Tibial artery (tissue), 4 donors: ENCODE results near the gene ECM1.

Source experiments
- DNase-seq, 2 donors: peaks; one replicate each; pipeline ENCODE4 v3.0.0-alpha.2; 2019
- H3K27ac ChIP-seq, 2 donors: fragments of 200-600 bp; sonication (generic) in 1 of 2; 1 replicate in 1 of 2; 2 replicates in 1 of 2; pipeline ENCODE4 v1.5.1; 2018 to 2019; ENCODE audit warnings: mild to moderate bottlenecking in 1 of 2
- H3K27me3 ChIP-seq, 2 donors: fragments of 200-600 bp; sonication (generic) in 1 of 2; one replicate each; pipeline versions ENCODE4 v1.5.1 to v1.6.0; 2016 to 2019
- H3K36me3 ChIP-seq, 3 donors: fragments of 200-600 bp; sonication (generic) in 2 of 3; one replicate each; pipeline ENCODE4 v1.5.1; 2016 to 2019; ENCODE audit warnings: mild to moderate bottlenecking in 2 of 3
- H3K4me1 ChIP-seq, 4 donors: fragments of 200-600 bp; sonication (generic) in 2 of 4; 1 replicate in 3 of 4; 2 replicates in 1 of 4; pipeline ENCODE4 v1.5.1; 2016 to 2019
- H3K4me3 ChIP-seq, 2 donors: fragments of 200-600 bp; sonication (generic) in 1 of 2; 1 replicate in 1 of 2; 2 replicates in 1 of 2; pipeline ENCODE4 v1.5.1; 2018 to 2019; ENCODE audit warnings: mild to moderate bottlenecking in 2 of 2
- H3K9me3 ChIP-seq, 3 donors: fragments of 200-600 bp; sonication (generic) in 1 of 3; one replicate each; pipeline ENCODE4 v1.5.1; 2016 to 2019
- intact Hi-C: fragments of 100-400 bp; cut with DNase I; formaldehyde crosslinking; loops from one replicate; pipeline ENCODE4 v1.15.0; 2023; ENCODE audit warnings: low total_unique reads
- TF ChIP-seq, protein P1 (sequence below), 2 experiments: fragments of 200-600 bp in 1 of 2; fragments of 450-650 bp in 1 of 2; IDR thresholded peaks; one replicate each; pipeline ENCODE4 v1.5.1; 2017 to 2019; ENCODE audit warnings: antibody characterized with exemption in 2 of 2, mild to moderate bottlenecking in 1 of 2, moderate library complexity in 1 of 2

ECM1 gene

DNA sequence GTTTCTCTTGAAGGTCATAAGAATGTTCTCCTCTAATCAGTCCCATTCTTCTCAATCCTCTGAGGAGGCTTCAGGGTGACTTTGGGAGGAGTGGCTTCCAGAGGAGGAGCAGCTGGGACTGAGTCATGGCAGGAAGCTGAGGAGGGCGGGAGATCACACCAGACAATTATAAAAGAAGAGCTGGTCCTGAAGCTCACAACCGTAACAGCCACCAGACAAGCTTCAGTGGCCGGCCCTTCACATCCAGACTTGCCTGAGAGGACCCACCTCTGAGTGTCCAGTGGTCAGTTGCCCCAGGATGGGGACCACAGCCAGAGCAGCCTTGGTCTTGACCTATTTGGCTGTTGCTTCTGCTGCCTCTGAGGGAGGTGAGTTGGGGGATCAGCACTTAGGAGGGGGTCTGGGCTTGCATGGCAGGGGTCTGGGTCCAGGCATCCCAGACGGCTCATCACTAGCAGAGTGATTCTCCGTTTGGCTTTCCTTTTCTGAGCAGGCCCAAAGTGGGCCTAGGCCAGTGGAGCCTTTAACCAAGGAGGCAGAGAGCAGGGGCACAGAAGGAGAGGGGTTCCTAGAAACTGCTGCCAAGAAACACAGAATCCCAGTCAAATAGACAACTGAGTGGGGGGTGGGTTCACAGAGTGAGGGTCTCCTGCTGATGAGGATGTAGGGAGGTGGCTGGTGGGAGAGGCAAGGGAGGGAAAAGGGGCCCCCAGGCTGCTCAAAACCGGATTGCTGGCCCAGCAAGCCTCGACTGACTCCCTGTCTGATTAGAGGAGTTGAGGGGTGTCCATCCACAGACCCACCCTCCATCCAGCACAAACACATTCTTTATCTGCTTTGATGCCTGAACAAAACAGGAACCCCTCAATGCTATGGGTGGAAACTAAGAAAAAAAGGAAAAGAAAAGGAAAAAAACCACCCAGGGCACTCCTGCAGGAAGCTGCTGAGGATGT lies at the start of gene ECM1:
Gene ECM1, plus strand, starts transcription at position 198 of the 953 bp plus-strand sequence. Its CDS starts 101 bp downstream, at position 299.
- H3K27me3 ChIP-seq, result no peaks in the 10 kb centered on the region
- H3K27ac ChIP-seq, result peak within 1 kb of the TSS; percentile 60 to 65
- no peaks in the 10 kb centered on the region for H3K9me3 ChIP-seq
- H3K36me3 ChIP-seq, result peaks cover 15 to 63% (median 40%) of the 10 kb centered on the region in 3 donors
- intact Hi-C loops, result no loop called here
- peak; percentile 76 to 77 for DNase-seq
- H3K4me1 ChIP-seq, result peaks cover 0 to 15% (median 7%) of the 10 kb centered on the region in 4 donors
- H3K4me3 ChIP-seq, result peak within 1 kb of the TSS; percentile 3 to 25
- TF ChIP-seq, protein P1, sequence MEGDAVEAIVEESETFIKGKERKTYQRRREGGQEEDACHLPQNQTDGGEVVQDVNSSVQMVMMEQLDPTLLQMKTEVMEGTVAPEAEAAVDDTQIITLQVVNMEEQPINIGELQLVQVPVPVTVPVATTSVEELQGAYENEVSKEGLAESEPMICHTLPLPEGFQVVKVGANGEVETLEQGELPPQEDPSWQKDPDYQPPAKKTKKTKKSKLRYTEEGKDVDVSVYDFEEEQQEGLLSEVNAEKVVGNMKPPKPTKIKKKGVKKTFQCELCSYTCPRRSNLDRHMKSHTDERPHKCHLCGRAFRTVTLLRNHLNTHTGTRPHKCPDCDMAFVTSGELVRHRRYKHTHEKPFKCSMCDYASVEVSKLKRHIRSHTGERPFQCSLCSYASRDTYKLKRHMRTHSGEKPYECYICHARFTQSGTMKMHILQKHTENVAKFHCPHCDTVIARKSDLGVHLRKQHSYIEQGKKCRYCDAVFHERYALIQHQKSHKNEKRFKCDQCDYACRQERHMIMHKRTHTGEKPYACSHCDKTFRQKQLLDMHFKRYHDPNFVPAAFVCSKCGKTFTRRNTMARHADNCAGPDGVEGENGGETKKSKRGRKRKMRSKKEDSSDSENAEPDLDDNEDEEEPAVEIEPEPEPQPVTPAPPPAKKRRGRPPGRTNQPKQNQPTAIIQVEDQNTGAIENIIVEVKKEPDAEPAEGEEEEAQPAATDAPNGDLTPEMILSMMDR (IDR thresholded peaks at IDR 0.05), result no peak

DNA sequence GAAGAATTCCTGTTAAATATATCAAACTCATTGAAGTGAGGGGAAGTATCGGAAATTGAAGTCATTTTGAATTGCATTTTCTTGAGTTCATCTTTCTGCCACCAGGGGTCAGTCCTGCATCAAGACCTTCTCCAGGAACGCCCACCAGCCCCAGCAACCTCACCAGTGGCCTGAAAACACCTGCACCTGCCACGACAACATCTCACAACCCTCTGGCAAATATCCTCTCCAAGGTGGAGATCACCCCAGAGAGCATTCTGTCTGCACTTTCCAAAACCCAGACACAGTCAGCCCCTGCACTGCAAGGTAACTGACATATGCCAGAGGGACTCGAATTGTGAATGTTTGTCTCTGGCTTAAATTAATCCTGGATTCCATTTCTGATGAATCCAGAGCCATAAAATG lies 43.5 kb upstream of the ECM1 start:
- peaks cover 0 to 6% (median 1%) of the 10 kb centered on the region in 4 donors for H3K4me1 ChIP-seq
- no peak overlapping the region for H3K4me3 ChIP-seq
- no peak overlapping the region for H3K27ac ChIP-seq
- DNase-seq, result peak in 1 of 2 donors; percentile 33
- H3K36me3 ChIP-seq, result peaks cover 45 to 80% (median 55%) of the 10 kb centered on the region in 3 donors
- H3K27me3 ChIP-seq, result no peaks in the 10 kb centered on the region
- H3K9me3 ChIP-seq, result no peaks in the 10 kb centered on the region
- intact Hi-C loops, result loop anchor here (5.0 kb wide), 1 partner anchor 68 kb away; no protein-coding TSS in a partner anchor
- TF ChIP-seq, protein P1 (IDR thresholded peaks at IDR 0.05), result peak; percentile 79 to 81

DNA sequence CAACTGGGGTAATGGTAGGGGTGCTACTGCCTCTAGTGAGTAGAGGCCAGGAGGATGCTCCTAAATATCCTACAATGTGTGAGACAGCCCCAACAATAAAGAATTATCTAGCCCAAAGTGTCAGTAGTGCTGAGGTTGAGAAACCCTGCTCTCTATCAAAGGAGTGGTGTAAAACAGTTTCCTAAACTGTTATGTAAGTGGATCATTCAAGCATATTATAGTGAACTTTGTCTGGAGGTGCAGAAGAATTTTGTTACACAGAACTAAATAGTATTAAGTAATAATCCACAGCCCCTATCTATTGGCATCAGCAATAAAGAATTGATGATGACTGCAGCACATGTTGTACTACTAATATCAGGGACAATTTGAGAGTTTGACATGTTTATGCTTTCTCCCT lies 40.9 kb upstream of the ECM1 start:
- TF ChIP-seq, protein P1 (IDR thresholded peaks at IDR 0.05), result no peak
- intact Hi-C loops, result no loop called here
- H3K27ac ChIP-seq, result no peak overlapping the region
- no peaks in the 10 kb centered on the region for H3K9me3 ChIP-seq
- no peak for DNase-seq
- H3K36me3 ChIP-seq, result peaks cover 44 to 76% (median 52%) of the 10 kb centered on the region in 3 donors
- no peaks in the 10 kb centered on the region for H3K27me3 ChIP-seq
- H3K4me3 ChIP-seq, result no peak overlapping the region
- peaks cover 0 to 12% (median 1%) of the 10 kb centered on the region in 4 donors for H3K4me1 ChIP-seq

DNA sequence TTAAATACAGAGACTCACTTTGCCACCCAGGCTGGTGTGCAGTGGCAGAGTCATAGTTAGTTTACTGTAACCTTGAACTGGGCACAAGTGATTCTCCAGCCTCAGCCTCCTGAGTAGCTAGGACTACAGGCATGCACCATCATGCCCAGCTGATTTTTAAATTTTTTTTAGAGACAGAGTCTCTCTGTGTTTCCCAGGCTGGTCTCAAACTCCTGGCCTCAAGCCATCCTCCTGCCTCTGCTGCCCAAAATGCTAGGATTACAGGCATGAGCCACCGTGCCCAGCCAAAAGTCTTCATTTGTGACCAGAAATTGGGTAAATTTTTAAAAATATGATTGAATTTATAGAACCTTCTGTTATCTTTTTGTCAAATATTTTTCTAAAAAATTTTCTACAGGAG lies 38.6 kb upstream of the ECM1 start:
- Histone ChIP-seq H3K4me3 (no peak overlapping the region), H3K4me1 (peaks cover 0 to 12% (median 1%) of the 10 kb centered on the region in 4 donors), H3K27me3 (no peaks in the 10 kb centered on the region), H3K36me3 (peaks cover 53 to 70% (median 63%) of the 10 kb centered on the region in 3 donors), H3K9me3 (no peaks in the 10 kb centered on the region), H3K27ac (peak overlapping the region in 1 of 2 donors; percentile 22)
- intact Hi-C loops, result no loop called here
- DNase-seq, result no peak
- TF ChIP-seq, protein P1 (IDR thresholded peaks at IDR 0.05), result no peak

DNA sequence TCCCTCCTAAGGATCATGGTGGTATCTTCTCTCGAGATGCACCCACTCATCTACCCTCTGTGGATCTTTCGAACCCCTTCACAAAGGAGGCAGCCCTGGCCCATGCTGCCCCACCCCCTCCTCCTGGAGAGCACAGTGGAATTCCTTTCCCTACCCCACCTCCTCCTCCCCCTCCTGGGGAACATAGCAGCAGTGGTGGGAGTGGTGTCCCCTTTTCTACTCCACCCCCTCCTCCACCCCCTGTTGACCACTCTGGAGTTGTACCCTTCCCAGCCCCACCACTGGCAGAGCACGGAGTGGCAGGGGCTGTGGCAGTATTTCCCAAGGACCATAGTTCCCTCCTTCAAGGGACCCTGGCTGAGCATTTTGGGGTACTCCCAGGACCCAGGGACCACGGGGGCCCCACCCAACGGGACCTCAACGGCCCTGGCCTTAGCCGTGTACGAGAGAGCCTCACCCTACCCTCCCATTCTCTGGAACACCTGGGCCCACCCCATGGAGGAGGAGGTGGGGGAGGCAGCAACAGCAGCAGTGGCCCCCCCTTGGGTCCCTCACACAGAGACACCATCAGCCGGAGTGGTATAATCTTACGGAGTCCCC lies 35.2 kb upstream of the ECM1 start:
- no peaks in the 10 kb centered on the region for H3K27me3 ChIP-seq
- intact Hi-C loops, result no loop called here

More for the DNA sequence above, 35.2 kb upstream of the ECM1 start:
- Histone ChIP-seq H3K36me3 (peaks cover 30 to 36% (median 34%) of the 10 kb centered on the region in 3 donors), H3K27ac (no peak overlapping the region), H3K9me3 (no peaks in the 10 kb centered on the region), H3K4me3 (no peak overlapping the region), H3K4me1 (peaks cover 0 to 12% (median 1%) of the 10 kb centered on the region in 4 donors)
- TF ChIP-seq, protein P1 (IDR thresholded peaks at IDR 0.05), result no peak
- DNase-seq, result no peak
